Measurements from ENCODE around the gene OR10V1. TPM values are rescaled to one million over a fixed set of nuclear protein-coding genes. Genes with fewer than 3 reads are reported as not detected.
A peak's percentile ranks its signal among the peaks of the same experiment; 100 is the strongest.

The OR10V1 gene
- polyA plus RNA-seq, 2 of the 4 experiments (the other 2 are of a cell fraction), result not detected

GRCh38 chr11:59753650-59754493, 40.2 kb upstream of the OR10V1 start:
- FAIRE-seq (no peak), ATAC-seq (peak; percentile 54 to 84), DNase-seq (ENCODE audit: low read depth in 1 of 2, low spot score in 1 of 2) (peak; percentile 81 to 90)
- ChIA-PET CTCF (interaction anchor here (0.6 to 13.2 kb wide), 24 partner anchors 8 to 216 kb away, joined by 3 to 261 read pairs (median 6); partner anchors contain the start of gene MRPL16), POLR2A (interaction anchor here (3.4 kb wide), 1 partner anchor 85 kb away, joined by 15 read pairs; the partner anchor contains the start of gene PATL1)
- TF ChIP-seq EP300 (IDR thresholded peaks at IDR 0.05) (no peak), GATA3 (IDR thresholded peaks at IDR 0.05; ENCODE audit: borderline replicate concordance) (no peak; the same call in 1 of the 2 replicates), BHLHE40 (IDR thresholded peaks at IDR 0.05; ENCODE audit: low read depth, low read length) (0 out of 2 replicates have a peak, but pooled peaks have one; percentile 14), E2F6 (IDR thresholded peaks at IDR 0.05; ENCODE audit: borderline replicate concordance, low read depth) (peak; percentile 55), SMC3 (IDR thresholded peaks at IDR 0.05) (peak; percentile 95), RAD21 (conservative IDR thresholded peaks at IDR 0.05 in 1 of 2, IDR thresholded peaks at IDR 0.05 in 1 of 2) (peak; percentile 90 to 92), CTCF (IDR thresholded peaks at IDR 0.05) (peak; percentile 89), POLR2A (IDR thresholded peaks at IDR 0.05; ENCODE audit: low read length) (no peak), MAX (IDR thresholded peaks at IDR 0.05) (peak; percentile 73), HOXB13 (CRISPR knock-in tag; IDR thresholded peaks at IDR 0.05; ENCODE audit: low read depth) (no peak), JUN (IDR thresholded peaks at IDR 0.05) (no peak; a peak in 1 of 5 replicates)
- Histone ChIP-seq H3K4me1 (peaks cover 15% of the 10 kb centered on the region), H3K27ac (peak overlapping the region; percentile 86 to 95; a peak in 4 of 6 replicates), H3K9me3 (no peaks in the 10 kb centered on the region), H3K4me3 (peak overlapping the region; percentile 93), H3K4me2 (peak overlapping the region; percentile 98)
- 22% methylated on average over 47 of the region's 47 CpGs for WGBS (ENCODE audit: missing lambda C conversion rate)

DNA sequence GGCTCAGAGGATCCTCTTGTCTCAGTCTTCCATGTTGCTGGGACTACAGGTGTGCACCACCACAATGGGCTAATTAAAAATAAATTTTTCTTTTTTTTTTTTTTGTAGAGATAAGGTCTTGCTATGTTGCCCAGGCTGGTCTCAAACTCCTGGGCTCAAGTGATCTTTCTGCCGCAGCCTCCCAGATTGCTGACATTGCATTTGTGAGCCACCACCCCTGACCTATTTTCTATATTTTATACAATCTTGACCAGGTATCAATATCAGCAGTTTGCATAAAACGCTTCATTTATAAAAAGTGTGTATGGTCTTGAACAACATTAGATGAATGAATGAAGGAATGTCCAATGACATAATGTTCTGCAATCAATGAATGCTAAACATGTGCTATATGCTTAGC, 32.5 kb upstream of the OR10V1 start:
- CTCF ChIA-PET, result interaction anchor here (13.2 kb wide), 1 partner anchor 57 kb away, joined by 261 read pairs; the partner anchor contains the start of gene MRPL16
- DNase-seq (ENCODE audit: low read depth in 1 of 2, low spot score in 1 of 2), result no peak
- WGBS (ENCODE audit: missing lambda C conversion rate), result 43% methylated on average over 2 of the region's 2 CpGs
- TF ChIP-seq USF2 (IDR thresholded peaks at IDR 0.05) (no peak), ZSCAN20 (CRISPR knock-in tag; IDR thresholded peaks at IDR 0.05) (no peak), MAFK (IDR thresholded peaks at IDR 0.05; ENCODE audit: partially characterized antibody) (peak; percentile 73), TP53 (CRISPR knock-in tag; IDR thresholded peaks at IDR 0.05) (no peak), FOXS1 (CRISPR knock-in tag; IDR thresholded peaks at IDR 0.05) (no peak)
- Histone ChIP-seq H3K4me3 (no peak overlapping the region), H3K4me2 (no peak overlapping the region), H3K4me1 (no peaks in the 10 kb centered on the region), H3K9me3 (no peaks in the 10 kb centered on the region), H3K27ac (no peak overlapping the region)
- no peak for FAIRE-seq
- no peak for ATAC-seq
- POLR2A ChIA-PET, result no interaction called here

DNA sequence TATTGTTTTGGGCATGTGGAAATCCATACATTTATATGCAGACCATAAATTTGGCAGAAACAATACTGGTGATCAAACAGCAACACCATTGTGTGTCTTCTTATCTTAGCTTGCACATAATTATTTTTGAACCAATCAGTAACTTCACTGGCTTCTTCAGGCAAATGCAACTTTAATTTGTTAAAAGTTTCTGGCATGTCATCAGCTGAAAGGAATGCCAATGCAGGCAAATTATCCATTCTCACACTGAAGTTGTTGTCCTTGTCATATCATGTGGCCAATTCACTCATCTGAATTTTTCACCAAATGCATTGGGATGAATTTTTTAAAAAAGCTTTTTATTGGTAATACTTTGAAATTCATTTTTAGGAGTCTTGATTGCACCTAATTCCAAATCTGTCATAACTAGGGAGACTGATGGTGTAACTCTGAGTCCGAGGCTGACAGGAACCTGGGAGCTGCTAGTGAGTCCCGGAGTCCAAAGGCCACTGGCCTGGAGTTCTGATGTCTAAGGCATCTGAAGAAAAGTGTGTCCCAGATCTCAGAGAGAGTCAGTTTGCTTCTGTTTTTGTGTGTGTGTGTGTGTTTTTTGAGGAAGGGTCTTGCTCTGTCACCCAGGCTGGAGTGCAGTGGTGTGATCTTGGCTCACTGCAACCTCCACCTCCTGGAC, 17.4 kb upstream of the OR10V1 start:
- no peaks in the 10 kb centered on the region for H3K4me1 ChIP-seq
- ChIA-PET POLR2A (no interaction called here), CTCF (interaction anchor here (1.0 to 5.0 kb wide), 3 partner anchors 11 to 70 kb away, joined by 3 to 17 read pairs (median 3); partner anchors contain the start of gene STX3)
- H3K9me3 ChIP-seq, result no peaks in the 10 kb centered on the region
- H3K4me2 ChIP-seq, result no peak overlapping the region
- WGBS (ENCODE audit: missing lambda C conversion rate), result 56% methylated on average over 2 of the region's 2 CpGs
- FAIRE-seq (no peak), ATAC-seq (no peak), DNase-seq (ENCODE audit: low read depth in 1 of 2, low spot score in 1 of 2) (no peak)
- no peak overlapping the region for H3K27ac ChIP-seq
- no peak overlapping the region for H3K4me3 ChIP-seq
- TF ChIP-seq BHLHE40 (IDR thresholded peaks at IDR 0.05; ENCODE audit: low read depth, low read length), result no peak
- no peak for TF ChIP-seq FOSL2 (IDR thresholded peaks at IDR 0.05)
- no peak for TF ChIP-seq FOSL2 (CRISPR knock-in tag; IDR thresholded peaks at IDR 0.05)
- no peak for TF ChIP-seq HDAC2 (IDR thresholded peaks at IDR 0.05)
- no peak for TF ChIP-seq CBX2 (IDR thresholded peaks at IDR 0.05; ENCODE audit: borderline replicate concordance, low read depth)
- no peak for TF ChIP-seq KDM5A (IDR thresholded peaks at IDR 0.05)
- TF ChIP-seq POLR2A (IDR thresholded peaks at IDR 0.05; ENCODE audit: low read length), result no peak
- no peak for TF ChIP-seq POLR2AphosphoS2 (conservative IDR thresholded peaks at IDR 0.05; ENCODE audit: low read length)
- no peak for TF ChIP-seq HOXB5 (CRISPR knock-in tag; IDR thresholded peaks at IDR 0.05)
- no peak for TF ChIP-seq EHMT2 (IDR thresholded peaks at IDR 0.05; ENCODE audit: low read depth)
- TF ChIP-seq GATA3 (IDR thresholded peaks at IDR 0.05; ENCODE audit: borderline replicate concordance), result no peak
- TF ChIP-seq KDM1A (IDR thresholded peaks at IDR 0.05; ENCODE audit: low read depth), result no peak
- no peak for TF ChIP-seq ZC3H11A (IDR thresholded peaks at IDR 0.05)
- TF ChIP-seq SMC3 (IDR thresholded peaks at IDR 0.05), result no peak
- TF ChIP-seq MAZ (IDR thresholded peaks at IDR 0.05; ENCODE audit: borderline replicate concordance, low read depth, low read length), result no peak
